Loucy (cell line): Measurements from ENCODE around the gene BTN2A1.
"Not testable (repeated sequence)": the region's sequence is repeated elsewhere in the genome, so short reads cannot be mapped to it uniquely, and the experiment has no call there.

Source experiments
- CTCF ChIP-seq: fragments of 200-600 bp; sonication (generic); conservative IDR thresholded peaks from 2 replicates; pipeline ENCODE4 v1.5.1; 2014; ENCODE audit warnings: mild to moderate bottlenecking, antibody characterized with exemption, low read length
- EZH2phosphoT487 ChIP-seq: fragments of 200-600 bp; IDR thresholded peaks from 2 replicates; pipeline ENCODE4 v1.6.1; 2018; ENCODE audit warnings: antibody characterized with exemption, mild to moderate bottlenecking, moderate library complexity, borderline replicate concordance

- not testable (repeated sequence) for TF ChIP-seq CTCF, EZH2phosphoT487
These were observed 3.6 kb downstream of the BTN2A1 start for GRCh38 chr6:26461353-26461752.
